SHP77 (cell line): ENCODE measurements around the gene SHISA8.
A peak's percentile ranks its signal among the peaks of the same experiment; 100 is the strongest.
"Not testable (repeated sequence)": the region's sequence is repeated elsewhere in the genome, so short reads cannot be mapped to it uniquely, and the experiment has no call there.

ENCODE experiments used
- DNase-seq, 2 experiments: peaks; one replicate each; lab custom pipeline; 2025; lab: John Stamatoyannopoulos, UW

The SHISA8 gene

DNA sequence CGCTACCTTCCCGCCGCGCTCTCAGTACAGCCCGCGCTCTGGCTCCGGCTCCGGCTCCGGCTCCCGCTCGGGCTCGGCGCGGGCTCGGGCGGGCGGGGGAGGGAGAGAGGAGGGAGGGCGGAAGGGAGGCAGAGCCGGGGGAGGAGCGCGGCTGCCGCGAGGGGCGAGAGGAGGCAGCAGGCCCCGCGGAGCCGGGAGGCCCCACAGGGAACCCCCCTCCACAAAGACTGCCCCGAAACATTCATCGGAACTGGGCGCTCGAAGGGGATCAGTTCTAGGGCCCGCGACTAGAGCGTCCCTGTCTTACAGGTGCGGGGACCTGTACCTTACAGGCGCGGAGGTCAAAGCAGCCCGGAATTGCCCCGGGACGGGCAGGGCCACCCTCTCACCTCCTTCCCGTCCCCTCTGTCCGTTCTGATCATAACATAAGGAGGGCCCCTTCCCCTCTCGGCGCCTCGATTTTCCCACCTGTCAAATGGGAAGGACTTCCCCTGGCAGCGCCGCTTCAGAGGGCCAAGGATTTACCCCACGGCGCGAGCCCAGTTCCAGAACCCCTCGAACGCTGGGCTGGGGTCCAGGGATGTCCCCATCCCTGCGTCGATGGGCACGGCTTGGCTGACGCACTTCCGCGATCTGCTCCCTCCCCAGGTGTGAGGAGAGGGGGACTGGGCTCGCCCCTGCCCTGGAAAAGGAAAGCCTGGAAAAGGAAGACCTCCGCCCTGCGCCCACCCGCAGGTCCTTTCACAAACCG lies at the start of gene SHISA8:
TSS of gene SHISA8 (minus strand) at position 40 of the 751 bp plus-strand sequence. CDS start 407 bp downstream, outside the sequence.
- peak in 1 of 2 experiments; percentile 29 for DNase-seq

GRCh38 chr22:41964112-41964491 lies 49.2 kb upstream of the SHISA8 start:
- DNase-seq = no peak

- DNase-seq = no peak
These were observed 48.7 kb upstream of the SHISA8 start for GRCh38 chr22:41963453-41964111.

DNA sequence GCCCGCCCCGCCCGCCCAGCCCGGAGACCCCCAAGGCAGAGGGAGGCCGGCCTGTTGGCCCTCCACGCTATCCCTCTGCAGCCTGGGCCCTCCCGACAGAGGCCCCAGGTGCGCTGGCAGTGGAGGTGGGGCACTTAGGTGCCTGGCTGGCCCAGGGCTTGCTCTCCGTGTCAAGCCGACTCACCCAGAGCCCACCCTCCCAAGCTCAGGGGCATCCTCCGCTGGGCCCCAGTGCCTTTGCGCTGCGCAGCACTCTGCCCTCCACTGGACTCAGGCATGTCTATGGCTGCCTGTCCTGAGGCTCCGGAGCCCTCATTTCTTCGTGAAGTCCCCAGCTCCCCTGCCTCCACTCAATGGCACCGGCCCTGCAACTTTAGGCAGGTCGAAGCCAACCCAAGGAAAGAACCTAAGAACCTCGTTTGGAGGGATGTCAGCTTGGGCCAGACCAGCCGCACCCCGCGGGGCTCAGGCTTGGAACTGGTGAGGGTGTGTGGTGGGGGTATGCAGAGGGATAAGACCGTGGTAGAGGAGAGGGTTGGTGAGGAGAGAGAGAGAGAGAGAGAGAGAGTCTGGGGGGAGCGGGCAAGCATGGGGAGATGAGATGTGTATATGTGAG lies 43.2 kb upstream of the SHISA8 start:
- DNase-seq = no peak

GRCh38 chr22:41952713-41953112 lies 37.8 kb upstream of the SHISA8 start:
- no peak for DNase-seq

DNA sequence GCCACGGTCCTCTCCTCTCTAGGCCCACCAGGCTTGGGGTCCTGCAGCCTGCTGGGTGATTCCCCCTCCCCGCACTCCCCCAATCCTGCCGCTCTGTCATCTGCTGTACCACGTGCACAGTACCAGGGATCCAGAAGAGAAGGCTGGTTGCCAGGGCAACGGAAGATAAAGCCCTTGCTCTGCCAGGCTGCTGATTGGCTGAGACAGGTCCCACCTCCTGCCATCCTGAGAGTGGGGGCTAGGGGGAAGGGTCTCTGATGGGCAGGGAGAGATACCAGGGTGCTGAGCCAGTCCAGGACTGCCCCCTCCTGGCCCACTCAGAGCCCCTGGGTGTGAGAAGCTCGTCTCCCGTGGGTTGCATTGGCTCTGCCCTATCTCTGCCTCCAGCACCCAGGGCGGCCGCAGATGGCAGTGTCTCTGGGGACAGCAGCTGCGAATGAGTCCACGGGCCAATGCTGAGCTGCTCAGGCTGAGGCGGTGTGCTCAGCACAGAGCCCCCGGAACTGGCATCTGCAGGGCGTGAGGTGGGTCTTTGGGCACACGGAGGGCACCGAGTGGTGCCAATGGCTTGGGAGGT lies 37.1 kb upstream of the SHISA8 start, which contains the start of gene SMIM45:
TSS of gene SMIM45 (plus strand) at position 253 of the 577 bp plus-strand sequence.
- no peak for DNase-seq

DNA sequence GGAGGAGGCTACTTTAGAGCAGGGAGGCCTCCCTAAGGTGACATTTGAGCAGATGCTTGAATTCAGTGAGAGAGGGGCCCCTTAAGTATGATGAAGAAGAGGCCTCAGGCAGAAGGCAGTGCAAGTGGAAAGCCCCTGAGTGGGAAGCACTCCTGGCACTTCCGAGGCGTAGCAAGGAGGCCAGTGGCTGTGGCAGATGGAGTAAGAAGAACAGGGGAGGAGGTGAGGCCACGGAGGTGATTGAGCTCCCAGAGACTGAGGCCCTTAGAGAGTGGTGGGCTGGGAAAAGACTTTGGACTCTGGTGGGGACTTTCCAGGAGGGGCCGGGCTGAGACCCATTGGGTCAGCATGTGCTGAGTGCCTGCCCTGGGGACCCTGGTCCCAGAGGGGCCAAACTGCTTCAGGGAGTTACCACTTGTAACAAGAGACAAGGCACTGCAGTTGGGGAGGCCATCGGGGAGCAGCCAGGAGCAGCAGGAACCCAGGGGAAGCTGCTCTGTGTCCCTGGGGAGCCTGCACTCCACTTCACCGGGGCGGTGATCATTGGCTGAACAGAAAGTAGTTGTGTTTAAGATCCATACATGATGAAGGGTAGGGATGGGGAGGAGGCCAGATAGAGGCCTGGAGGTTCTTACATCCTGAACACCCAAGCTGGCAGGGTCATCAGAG lies 34.6 kb upstream of the SHISA8 start:
- no peak for DNase-seq

DNA sequence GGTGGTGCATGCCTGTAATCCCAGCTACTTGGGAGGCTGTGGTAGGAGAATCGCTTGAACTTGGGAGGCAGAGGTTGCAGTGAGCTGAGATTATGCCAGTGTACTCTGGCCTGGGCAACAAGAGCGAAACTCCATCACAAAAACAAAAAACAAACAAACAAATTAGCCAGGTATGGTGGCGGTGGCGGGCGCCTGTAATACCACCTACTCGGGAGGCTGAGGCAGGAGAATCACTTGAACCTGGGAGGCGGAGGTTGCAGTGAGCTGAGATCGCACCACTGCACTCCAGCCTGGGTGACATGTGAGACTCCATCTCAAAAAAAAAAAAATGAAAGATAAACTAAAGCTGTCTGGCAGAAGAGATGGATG lies 34.0 kb upstream of the SHISA8 start:
- not testable (repeated sequence) for DNase-seq

- no peak for DNase-seq
These were observed 33.3 kb upstream of the SHISA8 start for GRCh38 chr22:41948142-41948541.

DNA sequence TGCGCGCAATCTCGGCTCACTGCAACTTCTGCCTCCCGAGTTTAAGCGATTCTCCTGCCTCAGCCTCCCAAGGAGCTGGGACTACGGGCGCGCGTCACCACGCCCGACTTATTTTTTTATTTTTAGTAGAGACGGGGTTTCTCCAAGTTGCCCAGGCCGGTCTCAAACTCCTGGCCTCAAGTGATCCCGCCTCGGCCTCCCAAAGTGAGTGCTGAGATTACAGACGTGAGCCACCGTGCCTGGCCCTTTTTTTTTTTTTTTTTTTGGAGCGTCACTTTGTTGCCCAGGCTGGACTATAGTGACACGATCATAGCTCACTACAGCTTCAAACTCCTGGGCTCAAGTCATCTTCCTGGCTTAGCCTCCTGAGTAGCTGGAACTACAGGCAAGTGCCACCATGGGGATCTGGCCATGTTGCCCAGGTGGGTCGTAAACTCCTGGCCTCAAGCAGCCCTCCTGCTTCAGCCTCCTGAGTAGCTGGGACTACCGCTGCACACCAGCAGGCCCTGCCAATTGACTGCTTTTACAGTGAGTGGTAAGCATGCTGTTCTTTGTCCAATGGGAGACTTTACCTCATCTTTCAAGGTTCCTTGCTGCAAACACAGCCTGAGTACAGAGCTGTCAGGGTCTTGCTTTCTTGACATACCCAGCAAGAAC lies 32.7 kb upstream of the SHISA8 start:
- no peak for DNase-seq

GRCh38 chr22:41946629-41947423 lies 32.0 kb upstream of the SHISA8 start, which contains the start of gene CENPM:
Gene CENPM (minus strand): TSS chr22:41947152. CDS start chr22:41947076, 76 bp downstream.
- DNase-seq = peak; percentile 97

DNA sequence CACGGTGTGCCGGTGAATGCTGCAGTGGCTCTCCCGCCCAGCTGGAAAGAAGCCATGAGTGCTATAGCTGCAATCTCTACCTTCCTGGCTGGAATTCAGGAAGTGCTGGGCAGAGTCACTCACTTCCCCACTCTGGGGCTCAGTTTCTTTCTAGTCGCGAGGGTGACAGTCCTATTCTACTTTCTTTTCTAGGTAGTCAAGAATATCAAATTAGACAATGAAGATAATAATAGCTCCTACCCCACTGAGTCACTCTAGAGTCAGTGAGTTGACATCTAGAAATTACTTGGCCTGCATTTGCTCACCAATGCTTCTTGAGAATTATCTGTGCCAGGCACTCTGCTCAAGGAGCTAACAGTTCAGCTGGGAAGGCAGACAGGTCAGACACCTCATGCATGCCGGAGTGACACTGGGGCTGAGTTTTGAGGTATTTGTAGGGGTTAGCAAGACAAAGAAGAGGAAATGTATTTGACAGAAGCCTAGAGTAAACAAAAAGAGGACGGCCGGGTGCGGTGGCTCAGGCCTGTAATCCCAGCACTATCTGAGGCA lies 28.9 kb upstream of the SHISA8 start:
- DNase-seq = no peak

- peak; percentile 43 to 54 for DNase-seq
These were observed 26.2 kb upstream of the SHISA8 start for GRCh38 chr22:41940832-41941765.

DNA sequence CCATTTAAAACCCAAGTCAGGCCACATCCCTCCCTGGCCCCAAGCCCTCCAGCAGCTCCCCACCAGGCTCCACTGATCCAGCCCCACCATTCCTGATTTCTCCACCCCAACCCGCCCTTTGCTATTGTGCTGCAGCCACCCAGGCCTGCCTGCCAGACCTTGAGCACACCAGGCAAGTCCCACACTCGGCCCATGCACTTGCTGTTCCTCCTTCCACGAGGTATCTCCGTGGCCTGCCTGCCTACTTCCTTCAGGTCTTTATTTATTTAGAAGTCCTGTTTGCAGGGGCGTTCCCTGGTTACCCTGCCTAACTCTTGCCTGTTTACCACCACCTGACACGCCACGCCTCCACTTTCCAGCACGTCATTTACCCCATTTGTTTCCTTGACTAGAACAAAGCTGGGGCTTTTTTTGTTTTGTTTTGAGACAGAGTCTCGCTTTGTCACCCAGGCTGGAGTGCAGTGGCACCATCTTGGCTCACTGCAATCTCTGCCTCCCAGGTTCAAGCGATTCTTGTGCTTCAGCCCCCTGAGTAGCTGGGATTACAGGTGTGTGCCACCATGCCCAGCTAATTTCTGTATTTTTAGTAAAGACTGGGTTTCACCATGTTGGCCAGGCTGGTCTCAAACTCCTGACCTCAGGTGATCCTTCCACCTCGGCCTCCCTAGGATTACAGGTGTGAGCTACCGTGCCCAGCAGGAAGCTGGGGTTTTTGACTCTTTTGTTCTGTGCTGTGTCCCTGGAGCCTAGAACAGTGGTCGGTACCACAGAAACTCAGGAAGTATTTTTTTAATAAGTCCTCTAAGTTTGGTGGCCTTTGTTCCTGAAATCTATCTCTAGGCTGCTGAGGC lies 25.3 kb upstream of the SHISA8 start:
- no peak for DNase-seq

DNA sequence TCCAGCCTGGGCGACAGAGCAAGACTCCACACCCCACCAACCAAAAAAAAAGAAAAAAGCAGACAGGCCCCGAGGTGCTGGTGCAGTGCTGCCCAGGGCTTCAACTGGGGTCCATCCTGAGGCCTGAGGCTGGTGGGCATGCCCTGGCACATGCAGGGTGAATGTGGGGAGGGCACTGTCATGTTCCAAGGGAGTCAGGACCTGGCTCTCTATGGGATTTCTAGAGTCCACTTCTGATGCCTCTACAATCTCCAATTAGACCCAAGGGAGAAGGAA lies 22.0 kb upstream of the SHISA8 start:
- DNase-seq = no peak

- DNase-seq = no peak
These were observed 20.6 kb upstream of the SHISA8 start for GRCh38 chr22:41935509-41935908.

GRCh38 chr22:41935015-41935351 lies 20.1 kb upstream of the SHISA8 start:
- DNase-seq = no peak

DNA sequence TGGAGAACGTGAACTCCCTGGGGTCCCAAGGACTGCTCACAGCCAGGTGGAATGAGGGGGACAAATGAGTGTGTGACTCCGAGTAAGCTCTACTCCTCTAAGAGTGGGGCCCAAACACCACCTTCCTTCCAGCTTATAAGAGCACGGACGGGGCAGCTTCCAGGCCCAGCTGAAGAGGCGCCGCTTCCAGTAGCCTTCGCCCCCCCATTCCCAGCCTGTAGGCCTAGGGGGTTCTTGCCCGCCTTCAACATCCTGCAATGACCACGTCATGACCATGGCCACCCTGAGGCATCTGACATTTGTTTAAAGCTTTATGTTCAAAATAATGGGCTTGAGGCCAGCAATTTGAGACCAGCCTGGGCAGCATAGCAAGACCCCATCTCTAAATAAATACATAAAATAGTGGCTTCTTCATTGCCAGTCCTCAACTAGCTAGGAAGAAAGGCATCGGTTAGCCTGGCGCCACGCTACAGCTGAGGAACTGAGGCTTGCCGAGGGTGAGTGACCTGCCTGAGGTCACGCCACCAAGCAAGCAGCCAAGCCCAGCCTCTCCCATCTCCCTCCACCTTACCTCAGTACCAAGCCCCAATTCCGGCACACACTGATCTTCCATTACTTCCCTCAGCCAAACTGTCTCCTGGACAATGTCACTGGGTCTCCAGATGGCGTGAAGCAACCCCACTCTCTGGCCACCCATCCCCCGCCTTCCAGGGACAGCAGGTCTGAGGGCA lies 19.6 kb upstream of the SHISA8 start:
- no peak for DNase-seq
